Mononuclear cell (primary cell): ENCODE results near the gene CASZ1. TPM values are rescaled to one million over a fixed set of nuclear protein-coding genes. Genes with fewer than 3 reads are reported as not detected.

Source experiments
- H3K27me3 ChIP-seq: 2 replicates; pipeline ENCODE4 v1.6.0; 2011; ENCODE audit warnings: low read length, control low read depth; ENCODE audit not compliant: insufficient read depth
- H3K4me1 ChIP-seq: 2 replicates; pipeline ENCODE4 v1.5.1; 2011; ENCODE audit warnings: mild to moderate bottlenecking, low read length, control low read depth; ENCODE audit not compliant: insufficient read depth
- H3K4me3 ChIP-seq: 2 replicates; pipeline ENCODE4 v1.5.1; 2011; ENCODE audit warnings: mild to moderate bottlenecking, low read length, moderate library complexity
- H3K9me3 ChIP-seq: 2 replicates; pipeline ENCODE4 v1.5.1; 2011; ENCODE audit warnings: low read depth, mild to moderate bottlenecking, control low read depth, low read length
- total RNA-seq: library from RNA; depleted of rRNA; stranded (reverse); fragments of >200 nt; gene quantifications from one replicate; pipeline ENCODE4 v1.2.3, GENCODE V29; 2012

CASZ1 gene
- total RNA-seq, 1 donor = 18.8 TPM

DNA sequence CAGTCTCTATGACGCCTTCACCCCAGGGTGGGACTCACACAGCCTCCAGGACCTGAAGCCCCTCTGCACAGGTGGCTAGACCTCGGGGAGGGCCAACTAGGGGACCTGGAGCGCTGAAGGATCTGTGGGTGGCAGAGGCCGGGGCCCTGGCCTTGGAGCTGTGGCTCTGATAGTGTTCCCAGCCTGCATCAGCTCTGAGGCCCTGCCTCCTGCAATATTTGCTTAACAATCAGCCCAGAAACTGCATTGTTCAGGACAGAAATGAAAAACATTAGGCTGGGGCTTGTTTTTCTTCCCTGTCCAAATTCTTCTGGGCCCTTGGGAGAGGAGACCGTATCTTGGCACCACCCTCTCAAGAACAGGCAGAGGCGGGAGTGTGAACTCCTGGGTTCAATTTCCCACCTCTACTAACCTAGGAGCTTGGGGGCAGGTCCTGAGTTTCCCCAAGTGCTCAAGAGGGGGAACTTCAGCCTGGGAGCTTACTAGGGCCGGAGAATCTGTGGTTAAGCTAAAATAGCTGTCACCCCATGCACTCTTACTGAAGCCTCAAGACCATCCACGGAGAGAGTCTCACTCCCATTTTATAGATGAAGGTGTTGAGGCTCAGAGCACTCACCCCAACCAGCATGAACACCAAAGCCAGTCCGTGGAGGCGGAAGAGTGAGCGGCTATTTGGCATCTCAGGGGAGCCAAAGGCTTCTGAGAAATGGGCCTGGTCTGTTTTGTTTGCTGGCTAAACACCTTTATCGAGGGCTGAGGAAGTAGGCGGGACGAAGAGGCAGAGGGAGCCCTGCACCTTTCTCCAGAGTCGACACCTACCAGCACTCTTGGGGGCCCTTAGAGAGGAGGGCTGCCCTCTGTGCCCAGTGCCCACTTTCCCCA lies 18.8 kb upstream of the CASZ1 start:
- Histone ChIP-seq H3K27me3 (no peaks in the 10 kb centered on the region), H3K4me1 (no peaks in the 10 kb centered on the region), H3K9me3 (no peaks in the 10 kb centered on the region)

DNA sequence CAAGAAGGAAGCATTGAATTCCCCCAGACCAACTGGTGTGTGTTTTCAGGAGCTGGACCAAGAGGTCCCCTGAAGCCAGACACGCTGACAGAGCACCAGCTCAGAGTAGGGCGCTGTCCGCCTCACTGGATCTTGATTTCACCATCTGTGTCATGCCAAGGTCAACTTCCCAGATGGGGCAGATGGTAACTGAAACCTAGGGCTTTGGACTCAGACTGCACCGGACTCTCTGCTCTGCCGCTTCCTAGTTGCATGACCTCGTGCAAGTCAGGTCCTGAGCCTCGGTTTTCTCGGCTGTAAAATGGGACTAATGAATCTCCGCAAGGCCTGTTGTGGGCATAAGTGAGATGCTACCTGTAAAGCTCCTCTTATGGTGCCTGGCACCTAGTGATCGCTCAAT lies 17.9 kb upstream of the CASZ1 start:
- H3K4me3 ChIP-seq = no peak overlapping the region
- H3K4me1 ChIP-seq = no peaks in the 10 kb centered on the region
- no peaks in the 10 kb centered on the region for H3K27me3 ChIP-seq
- no peaks in the 10 kb centered on the region for H3K9me3 ChIP-seq

More for the DNA sequence above, 18.8 kb upstream of the CASZ1 start:
- no peak overlapping the region for H3K4me3 ChIP-seq

DNA sequence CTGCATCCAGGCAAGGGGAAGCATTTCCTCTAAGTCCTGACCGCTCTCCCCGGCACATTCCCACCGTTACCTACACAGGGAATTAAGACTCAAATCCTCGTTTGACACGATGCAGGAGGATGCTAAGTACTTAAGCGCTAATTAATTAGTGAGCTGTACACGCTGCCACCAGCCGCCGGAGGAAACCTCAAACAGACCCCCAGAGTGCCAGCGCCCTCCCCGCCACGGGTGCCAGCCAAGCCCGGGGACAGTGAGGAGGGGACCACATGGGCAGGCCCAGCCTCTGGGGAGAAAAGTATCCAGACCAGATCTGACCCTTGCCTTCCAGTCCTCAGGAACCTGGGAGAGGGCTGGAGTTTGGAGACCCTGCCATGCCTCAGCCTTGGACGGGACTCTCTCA lies 17.4 kb upstream of the CASZ1 start:
- Histone ChIP-seq H3K9me3 (no peaks in the 10 kb centered on the region), H3K4me3 (no peak overlapping the region), H3K4me1 (no peaks in the 10 kb centered on the region), H3K27me3 (no peaks in the 10 kb centered on the region)

DNA sequence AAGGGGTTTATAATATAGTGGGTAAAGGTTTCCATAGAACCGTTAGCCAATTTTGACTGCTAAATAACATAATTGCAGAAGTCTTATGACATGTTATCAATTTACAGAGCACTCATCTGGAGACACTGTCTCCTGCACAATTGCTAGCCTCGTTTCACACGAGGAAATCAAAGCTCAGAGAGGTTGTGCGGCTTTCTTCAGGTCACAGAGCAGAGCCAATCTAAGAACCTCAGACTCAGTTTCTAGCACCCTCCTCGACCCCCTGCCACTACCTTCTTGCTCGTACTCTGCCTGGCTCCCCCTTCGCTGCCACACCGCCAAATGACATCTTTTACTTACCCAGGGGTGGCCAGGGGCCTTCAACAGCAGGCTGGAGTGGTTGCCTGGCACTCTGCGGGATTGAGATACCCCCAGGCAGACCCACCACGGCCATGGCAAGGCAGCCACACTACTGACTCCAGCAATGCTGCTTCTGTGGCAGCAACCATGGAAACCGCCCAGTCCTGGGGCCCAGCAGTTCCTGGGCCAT lies 16.0 kb upstream of the CASZ1 start:
- Histone ChIP-seq H3K9me3 (no peaks in the 10 kb centered on the region), H3K27me3 (no peaks in the 10 kb centered on the region), H3K4me1 (no peaks in the 10 kb centered on the region), H3K4me3 (no peak overlapping the region)

DNA sequence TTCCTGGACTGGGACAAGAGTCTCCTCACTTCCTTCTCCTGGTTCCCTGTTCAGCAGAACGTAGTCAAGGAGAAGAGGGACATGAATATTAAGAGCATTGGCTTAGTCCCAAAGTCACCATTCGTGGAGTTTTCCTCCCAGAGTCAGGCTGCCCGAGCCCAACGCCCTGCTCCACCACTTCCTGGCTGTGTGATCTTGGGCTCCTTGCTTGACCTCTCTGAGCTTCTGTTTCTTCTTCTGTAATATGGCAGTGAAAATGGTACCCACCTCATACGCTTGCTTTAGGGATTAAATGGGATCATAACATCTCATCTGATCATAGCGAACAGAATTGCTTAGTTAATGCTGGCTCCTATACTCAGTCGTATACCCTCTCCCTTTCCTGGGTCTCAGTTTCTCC lies 12.0 kb upstream of the CASZ1 start:
- no peaks in the 10 kb centered on the region for H3K27me3 ChIP-seq
- H3K4me3 ChIP-seq = no peak overlapping the region
- H3K4me1 ChIP-seq = no peaks in the 10 kb centered on the region
- no peaks in the 10 kb centered on the region for H3K9me3 ChIP-seq

DNA sequence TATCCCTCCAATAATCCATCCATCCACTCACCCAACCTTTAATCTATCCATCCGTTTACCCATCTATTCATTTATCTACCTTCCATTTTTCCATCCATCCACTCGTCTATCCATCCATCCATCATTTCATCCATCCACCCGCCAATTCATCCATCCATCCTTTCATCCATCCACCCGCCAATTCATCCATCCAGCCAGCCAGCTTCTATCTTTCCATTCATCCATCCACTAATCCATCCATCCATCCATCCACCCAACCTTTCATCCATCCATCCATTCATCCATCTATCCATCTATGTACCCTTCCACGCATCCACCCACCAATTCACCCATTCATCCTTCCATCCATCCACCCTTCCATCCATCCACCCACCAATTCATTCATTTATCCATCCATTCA lies 10.5 kb upstream of the CASZ1 start:
- Histone ChIP-seq H3K27me3 (no peaks in the 10 kb centered on the region), H3K4me3 (no peak overlapping the region), H3K4me1 (no peaks in the 10 kb centered on the region), H3K9me3 (no peaks in the 10 kb centered on the region)

DNA sequence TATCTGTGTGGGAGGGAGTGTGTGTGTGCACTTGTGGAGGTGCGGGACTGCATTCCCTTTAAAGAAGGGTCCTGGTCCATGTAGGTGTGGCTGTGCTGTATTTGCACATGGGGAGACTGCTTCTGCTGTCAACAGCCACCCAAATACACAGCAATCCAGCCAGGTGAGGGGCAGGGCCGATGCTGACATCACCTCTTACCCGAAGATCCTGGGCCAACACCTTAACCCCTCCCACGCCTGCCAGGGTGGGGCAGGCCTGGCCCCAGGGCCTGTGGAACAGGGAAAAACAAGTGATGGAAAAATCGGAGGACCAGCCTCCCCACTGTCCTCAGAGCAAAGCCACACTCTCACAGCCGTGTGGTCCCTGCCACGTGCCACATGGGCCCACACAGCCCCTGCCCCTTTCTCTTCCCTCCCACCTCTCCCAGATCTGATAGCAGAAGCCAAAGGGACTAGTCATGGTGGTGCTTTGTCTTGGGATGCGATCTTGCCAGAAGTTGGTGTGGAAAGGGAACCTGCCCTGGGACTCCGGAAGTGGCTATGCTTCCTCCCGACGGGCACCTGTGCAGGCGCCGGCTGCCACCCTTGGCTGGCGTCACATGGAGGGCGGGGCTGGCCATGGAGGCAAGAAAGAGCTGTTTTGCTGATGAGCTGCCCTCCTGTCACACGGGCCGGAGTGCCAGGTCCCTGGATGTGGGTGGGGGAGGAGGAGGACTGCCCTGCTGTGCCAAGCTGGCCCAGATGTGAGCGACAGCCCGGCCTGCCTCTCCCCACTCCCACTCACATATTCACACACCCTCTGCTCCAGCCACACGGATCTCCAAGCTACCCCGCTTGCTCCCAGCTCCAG lies 7.8 kb upstream of the CASZ1 start:
- Histone ChIP-seq H3K4me3 (no peak overlapping the region), H3K27me3 (no peaks in the 10 kb centered on the region), H3K9me3 (no peaks in the 10 kb centered on the region), H3K4me1 (no peaks in the 10 kb centered on the region)

DNA sequence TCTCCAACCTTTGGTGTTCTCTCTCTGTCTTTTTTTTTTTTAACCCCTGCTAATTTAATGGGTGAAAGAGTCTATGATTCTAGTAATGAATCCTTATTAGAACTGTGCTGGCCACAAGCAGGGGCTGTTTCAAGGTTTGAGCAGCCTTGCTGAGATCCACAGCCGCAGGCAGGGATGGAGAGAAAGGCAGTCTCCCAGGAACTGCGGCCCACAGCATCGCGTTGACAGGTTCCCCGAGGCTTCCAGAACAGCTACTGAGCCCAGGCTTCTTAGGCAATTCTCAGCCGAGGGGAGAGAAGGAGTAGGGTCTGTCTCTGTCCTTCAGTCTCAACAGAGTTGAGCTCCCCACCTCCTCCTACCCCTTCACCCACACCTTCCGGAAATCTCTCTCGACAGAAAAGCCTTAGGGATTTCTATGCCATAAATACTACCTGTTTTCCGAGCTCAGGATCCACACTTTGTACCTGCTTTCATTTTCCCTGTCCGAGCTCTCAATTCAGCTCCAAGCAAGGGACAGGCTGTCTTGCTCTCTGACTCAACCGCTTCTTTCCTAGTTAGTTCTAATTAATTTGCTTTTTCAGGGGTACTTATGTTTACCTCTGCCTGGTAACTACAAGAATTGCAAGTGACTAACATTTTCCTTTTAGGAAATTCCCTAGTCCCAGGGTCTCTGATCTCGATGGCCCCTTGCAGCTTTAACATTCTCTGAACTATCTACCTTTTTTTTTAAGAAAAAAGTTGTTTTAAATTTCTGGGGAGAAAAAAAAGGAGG lies 6.7 kb upstream of the CASZ1 start:
- H3K27me3 ChIP-seq = peaks cover 6% of the 10 kb centered on the region

DNA sequence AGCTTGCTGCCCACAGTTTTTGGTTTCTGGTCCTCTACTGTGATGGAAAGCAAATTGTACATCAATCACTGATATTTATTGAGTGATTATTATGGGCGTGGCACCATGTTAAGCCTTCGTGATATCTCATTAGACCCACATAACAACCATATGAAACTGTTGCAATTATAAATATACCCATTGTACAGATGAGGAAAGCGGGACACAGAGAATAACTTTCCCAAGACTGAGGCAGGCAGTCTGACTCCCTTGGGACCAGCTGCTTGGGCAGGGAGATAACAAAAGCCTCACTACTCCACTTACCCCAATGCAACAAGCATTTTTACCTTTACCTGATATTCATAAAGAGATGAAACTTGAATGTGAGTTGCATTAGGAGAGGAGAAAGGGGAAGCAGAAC lies 4.3 kb upstream of the CASZ1 start:
- Histone ChIP-seq H3K9me3 (no peaks in the 10 kb centered on the region), H3K27me3 (peaks cover 19% of the 10 kb centered on the region), H3K4me3 (no peak overlapping the region), H3K4me1 (peaks cover 3% of the 10 kb centered on the region)

More for the DNA sequence above, 6.7 kb upstream of the CASZ1 start:
- Histone ChIP-seq H3K4me3 (no peak overlapping the region), H3K9me3 (no peaks in the 10 kb centered on the region), H3K4me1 (no peaks in the 10 kb centered on the region)

DNA sequence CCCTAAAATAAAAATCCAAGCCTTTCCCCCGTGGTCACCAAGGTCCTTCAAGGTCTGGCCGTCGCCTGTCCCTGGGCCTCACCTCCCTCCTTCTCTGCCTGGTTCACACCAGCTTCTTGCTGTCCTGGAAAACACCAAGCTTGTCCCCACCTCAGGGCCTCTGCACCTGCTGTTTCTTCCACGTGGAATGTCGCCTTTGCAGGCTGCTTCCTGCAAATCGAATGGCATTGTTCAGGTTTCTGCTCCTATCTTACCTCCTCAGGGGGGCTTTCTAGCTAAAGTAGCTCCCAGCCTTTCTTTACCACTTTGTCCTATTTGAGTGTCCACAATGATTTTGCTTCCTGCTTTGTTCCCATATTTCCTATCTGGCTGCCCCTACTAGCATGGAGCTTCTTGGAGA lies 3.3 kb upstream of the CASZ1 start:
- H3K4me1 ChIP-seq = peaks cover 3% of the 10 kb centered on the region
- no peaks in the 10 kb centered on the region for H3K9me3 ChIP-seq
- no peak overlapping the region for H3K4me3 ChIP-seq
- peaks cover 22% of the 10 kb centered on the region for H3K27me3 ChIP-seq

DNA sequence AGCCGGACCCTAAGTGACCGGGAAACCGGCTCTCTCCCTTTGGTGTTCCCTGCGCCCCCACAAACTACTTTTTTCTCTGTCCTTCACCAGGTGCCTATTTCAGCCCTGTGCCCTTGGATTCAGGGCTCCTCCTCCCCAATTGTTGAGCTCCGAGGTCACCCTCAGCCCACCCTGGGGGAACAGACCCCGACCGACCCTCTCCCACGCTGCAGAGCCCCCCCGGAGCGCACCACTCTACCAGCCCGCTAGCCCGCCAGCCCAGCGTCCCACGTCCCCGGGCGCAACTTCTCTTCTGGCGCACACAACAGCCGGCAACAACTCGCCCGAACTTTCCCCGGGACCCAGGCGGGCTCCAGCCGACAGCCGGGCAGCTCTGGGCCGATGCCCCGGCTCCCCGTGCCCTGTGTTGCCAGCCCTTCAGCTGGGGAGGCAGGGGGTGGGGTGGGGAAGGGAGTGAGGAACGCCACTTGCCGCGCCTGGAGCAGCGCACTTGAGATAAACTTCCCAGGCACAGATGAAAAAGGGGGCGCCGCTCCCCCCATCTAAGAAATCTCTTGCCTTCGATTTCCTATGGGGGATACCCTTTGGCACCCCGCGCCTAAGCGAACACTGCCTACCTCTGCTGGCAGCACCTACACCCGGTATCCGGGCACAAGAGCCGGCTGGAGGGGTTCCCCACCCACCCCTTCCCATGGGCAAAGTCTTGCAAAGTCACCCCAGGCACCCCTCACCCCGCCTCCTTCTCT lies 997 bp downstream of the CASZ1 start:
- peaks cover 3% of the 10 kb centered on the region for H3K4me1 ChIP-seq
- H3K9me3 ChIP-seq = no peaks in the 10 kb centered on the region
- H3K27me3 ChIP-seq = peaks cover 52% of the 10 kb centered on the region
- no peak overlapping the region for H3K4me3 ChIP-seq

DNA sequence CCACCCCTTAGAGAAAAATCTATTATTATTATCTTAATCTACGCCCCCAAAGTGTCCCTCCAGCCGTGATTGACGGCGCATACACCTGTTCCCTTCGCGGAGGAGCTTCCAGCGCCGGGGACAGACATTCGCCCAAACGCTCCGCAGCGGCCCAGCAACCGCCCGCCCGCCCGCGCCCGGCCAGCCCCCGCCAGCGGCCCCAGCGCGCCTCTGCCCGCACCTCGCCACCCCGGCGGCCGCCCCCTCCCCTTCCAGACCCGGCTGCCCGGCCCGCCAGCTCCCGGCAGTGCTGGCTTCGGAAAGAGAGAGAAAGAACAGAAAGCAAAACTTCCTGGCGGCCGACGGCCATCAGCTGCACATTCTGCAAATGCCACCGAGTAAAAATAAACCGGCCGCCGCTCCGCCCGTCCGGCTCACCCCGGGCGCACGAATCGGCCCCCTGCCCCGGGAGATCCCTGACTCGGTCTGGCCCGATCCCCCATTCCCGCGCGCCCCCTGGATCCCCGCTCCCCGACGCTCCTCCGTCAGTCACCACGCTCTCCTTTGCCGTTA lies 1.6 kb downstream of the CASZ1 start:
- Histone ChIP-seq H3K4me1 (peaks cover 3% of the 10 kb centered on the region), H3K9me3 (no peaks in the 10 kb centered on the region), H3K27me3 (peaks cover 56% of the 10 kb centered on the region), H3K4me3 (no peak overlapping the region)

DNA sequence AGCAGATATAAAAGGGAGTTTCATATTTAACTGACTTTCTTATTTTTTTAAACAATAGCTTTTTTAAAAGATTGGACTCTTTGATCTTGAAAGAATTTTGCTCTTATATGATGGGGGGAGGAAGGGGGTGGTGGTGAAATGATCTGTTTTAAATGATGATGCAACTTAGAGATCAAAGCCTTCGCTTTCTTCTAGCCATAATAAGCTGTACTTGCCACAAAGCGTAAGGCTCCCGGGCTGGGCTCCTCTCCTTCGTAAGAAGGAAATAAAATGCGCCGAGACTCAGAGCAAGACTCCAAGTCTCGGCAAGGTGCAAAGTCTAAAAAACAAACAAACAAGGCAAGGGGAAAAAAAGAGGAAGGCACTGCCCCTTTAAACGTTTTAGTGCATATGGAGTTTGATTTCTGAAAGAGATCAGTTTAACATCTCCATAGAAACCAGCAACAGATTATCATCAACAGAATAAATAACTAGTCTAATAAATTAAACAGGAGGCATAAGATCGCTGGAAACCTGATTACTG lies 3.3 kb downstream of the CASZ1 start:
- Histone ChIP-seq H3K27me3 (peaks cover 53% of the 10 kb centered on the region), H3K4me1 (peaks cover 3% of the 10 kb centered on the region), H3K4me3 (no peak overlapping the region), H3K9me3 (no peaks in the 10 kb centered on the region)
